Measurements from ENCODE around the gene CCDC138.

The CCDC138 gene

GRCh38 chr2:108925286-108925685 is 138.7 kb downstream of the CCDC138 start:
- Histone ChIP-seq H3K9ac (ENCODE audit: low read length) (no peak overlapping the region), H3K9me3 (ENCODE audit: control insufficient read depth, insufficient read depth, low read depth, low read length) (no peaks in the 10 kb centered on the region), H3K27me3 (ENCODE audit: control insufficient read depth, insufficient read depth, low read length) (no peaks in the 10 kb centered on the region), H3K4me3 (ENCODE audit: low read depth, low read length) (no peak overlapping the region), H3K4me1 (ENCODE audit: control insufficient read depth, insufficient read depth, low read length) (peaks cover 5% of the 10 kb centered on the region; the same call in 1 of the 2 replicates), H3K36me3 (ENCODE audit: control insufficient read depth, insufficient read depth, low read length) (no peaks in the 10 kb centered on the region), H3K27ac (ENCODE audit: low read depth, low read length) (no peak overlapping the region)

- Histone ChIP-seq H3K4me3 (ENCODE audit: low read depth, low read length) (no peak overlapping the region), H3K9ac (ENCODE audit: low read length) (no peak overlapping the region), H3K27ac (ENCODE audit: low read depth, low read length) (no peak overlapping the region), H3K9me3 (ENCODE audit: control insufficient read depth, insufficient read depth, low read depth, low read length) (no peaks in the 10 kb centered on the region), H3K4me1 (ENCODE audit: control insufficient read depth, insufficient read depth, low read length) (peaks cover 5% of the 10 kb centered on the region; the same call in 1 of the 2 replicates), H3K27me3 (ENCODE audit: control insufficient read depth, insufficient read depth, low read length) (no peaks in the 10 kb centered on the region), H3K36me3 (ENCODE audit: control insufficient read depth, insufficient read depth, low read length) (no peaks in the 10 kb centered on the region)
These were observed 139.2 kb downstream of the CCDC138 start for GRCh38 chr2:108925735-108926134.

All from HUES6 (cell line).